HEK293 (cell line): ENCODE results near the gene TBC1D16.
A peak's percentile ranks its signal among the peaks of the same experiment; 100 is the strongest.

ENCODE experiments used
- CTCF ChIA-PET: fragments of 350-600 bp; formaldehyde crosslinking; extraction: SDS; loops from one replicate; lab custom pipeline; 2021; ENCODE audit warnings: antibody characterized with exemption; lab: Yijun Ruan, JAX
- POLR2A ChIA-PET: fragments of 300-600 bp; formaldehyde crosslinking; extraction: SDS; loops from one replicate; lab custom pipeline; 2020; ENCODE audit warnings: antibody characterized with exemption, inconsistent platforms; lab: Yijun Ruan, JAX
- H3K27ac ChIP-seq: fragments of 200-500 bp; sonication (Bioruptor generic); 2 replicates; pipeline ENCODE4 v1.5.1; 2014; ENCODE audit warnings: low read depth, low read length, control low read depth, inconsistent platforms; ENCODE audit errors: extremely low read depth
- H3K36me3 ChIP-seq, 2 experiments: fragments of 200-500 bp in 1 of 2; sonication (Bioruptor generic) in 1 of 2; 1 replicate in 1 of 2; 2 replicates in 1 of 2; pipeline ENCODE4 v1.5.1; 2014 to 2017; ENCODE audit warnings: inconsistent platforms in 2 of 2, low read length in 2 of 2; ENCODE audit not compliant: control insufficient read depth in 2 of 2, insufficient read depth in 1 of 2
- H3K4me1 ChIP-seq: fragments of 200-500 bp; sonication (Bioruptor generic); 2 replicates; pipeline ENCODE4 v1.5.1; 2014; ENCODE audit warnings: mild to moderate bottlenecking, low read length, inconsistent platforms; ENCODE audit not compliant: control insufficient read depth, insufficient read depth
- H3K4me3 ChIP-seq: 2 replicates; pipeline ENCODE4 v1.5.1; 2011; ENCODE audit warnings: low read depth, mild to moderate bottlenecking, control low read depth, low read length, moderate library complexity
- H3K9me3 ChIP-seq: fragments of 200-500 bp; sonication (Bioruptor generic); 2 replicates; pipeline ENCODE4 v1.5.1; 2014; ENCODE audit warnings: low read depth, low read length, inconsistent platforms; ENCODE audit not compliant: control insufficient read depth, insufficient read depth
- BCL11B ChIP-seq: fragments of 450-650 bp; formaldehyde crosslinking; IDR thresholded peaks from 2 replicates; pipeline ENCODE4 v1.5.1; 2016; ENCODE audit warnings: low read depth, missing biosample characterization, missing genetic modification characterization
- GLIS2 ChIP-seq: fragments of 450-650 bp; formaldehyde crosslinking; IDR thresholded peaks from 2 replicates; pipeline ENCODE4 v1.5.1; 2016; ENCODE audit warnings: missing biosample characterization, missing genetic modification characterization
- OSR2 ChIP-seq: fragments of 450-650 bp; formaldehyde crosslinking; IDR thresholded peaks from 2 replicates; pipeline ENCODE4 v1.5.1; 2016; ENCODE audit warnings: missing biosample characterization, missing genetic modification characterization
- SCRT1 ChIP-seq: fragments of 450-650 bp; formaldehyde crosslinking; IDR thresholded peaks from 2 replicates; pipeline ENCODE4 v1.5.1; 2016; ENCODE audit warnings: missing biosample characterization, missing genetic modification characterization, borderline replicate concordance
- SCRT2 ChIP-seq: fragments of 450-650 bp; formaldehyde crosslinking; IDR thresholded peaks from 2 replicates; pipeline ENCODE4 v1.5.1; 2016; ENCODE audit warnings: missing biosample characterization, missing genetic modification characterization
- ZIC2 ChIP-seq: fragments of 450-650 bp; formaldehyde crosslinking; IDR thresholded peaks from 2 replicates; pipeline ENCODE4 v1.5.1; 2016; ENCODE audit warnings: missing biosample characterization, missing genetic modification characterization
- ZNF558 ChIP-seq: fragments of 450-650 bp; formaldehyde crosslinking; IDR thresholded peaks from 2 replicates; pipeline ENCODE4 v1.5.1; 2016; ENCODE audit warnings: missing biosample characterization, missing genetic modification characterization
- ZNF76 ChIP-seq: fragments of 450-650 bp; formaldehyde crosslinking; IDR thresholded peaks from 2 replicates; pipeline ENCODE4; 2016; ENCODE audit warnings: low read depth, missing biosample characterization, missing genetic modification characterization, borderline replicate concordance
- TF ChIP-seq, protein P1 (sequence below): fragments of 450-650 bp; formaldehyde crosslinking; IDR thresholded peaks from 2 replicates; pipeline ENCODE4 v1.5.1; 2016; ENCODE audit warnings: missing biosample characterization, missing genetic modification characterization
- TF ChIP-seq, protein P2 (sequence below): fragments of 450-650 bp; formaldehyde crosslinking; IDR thresholded peaks from 2 replicates; pipeline ENCODE4 v1.5.1; 2016; ENCODE audit warnings: missing biosample characterization, missing genetic modification characterization
- TF ChIP-seq, protein P3 (sequence below): fragments of 450-650 bp; formaldehyde crosslinking; IDR thresholded peaks from 2 replicates; pipeline ENCODE4 v1.5.1; 2017; ENCODE audit warnings: missing biosample characterization, missing genetic modification characterization
- TF ChIP-seq, protein P4 (sequence below): fragments of 450-650 bp; formaldehyde crosslinking; IDR thresholded peaks from 2 replicates; pipeline ENCODE4 v1.5.1; 2016; ENCODE audit warnings: missing biosample characterization, missing genetic modification characterization
- TF ChIP-seq, protein P5 (sequence below): fragments of 450-650 bp; formaldehyde crosslinking; IDR thresholded peaks from 2 replicates; pipeline ENCODE4 v1.5.1; 2016; ENCODE audit warnings: missing biosample characterization, missing genetic modification characterization

TBC1D16 gene

GRCh38 chr17:79890706-79891105 lies 145.0 kb downstream of the TBC1D16 start (continued):
- TF ChIP-seq, protein P1, sequence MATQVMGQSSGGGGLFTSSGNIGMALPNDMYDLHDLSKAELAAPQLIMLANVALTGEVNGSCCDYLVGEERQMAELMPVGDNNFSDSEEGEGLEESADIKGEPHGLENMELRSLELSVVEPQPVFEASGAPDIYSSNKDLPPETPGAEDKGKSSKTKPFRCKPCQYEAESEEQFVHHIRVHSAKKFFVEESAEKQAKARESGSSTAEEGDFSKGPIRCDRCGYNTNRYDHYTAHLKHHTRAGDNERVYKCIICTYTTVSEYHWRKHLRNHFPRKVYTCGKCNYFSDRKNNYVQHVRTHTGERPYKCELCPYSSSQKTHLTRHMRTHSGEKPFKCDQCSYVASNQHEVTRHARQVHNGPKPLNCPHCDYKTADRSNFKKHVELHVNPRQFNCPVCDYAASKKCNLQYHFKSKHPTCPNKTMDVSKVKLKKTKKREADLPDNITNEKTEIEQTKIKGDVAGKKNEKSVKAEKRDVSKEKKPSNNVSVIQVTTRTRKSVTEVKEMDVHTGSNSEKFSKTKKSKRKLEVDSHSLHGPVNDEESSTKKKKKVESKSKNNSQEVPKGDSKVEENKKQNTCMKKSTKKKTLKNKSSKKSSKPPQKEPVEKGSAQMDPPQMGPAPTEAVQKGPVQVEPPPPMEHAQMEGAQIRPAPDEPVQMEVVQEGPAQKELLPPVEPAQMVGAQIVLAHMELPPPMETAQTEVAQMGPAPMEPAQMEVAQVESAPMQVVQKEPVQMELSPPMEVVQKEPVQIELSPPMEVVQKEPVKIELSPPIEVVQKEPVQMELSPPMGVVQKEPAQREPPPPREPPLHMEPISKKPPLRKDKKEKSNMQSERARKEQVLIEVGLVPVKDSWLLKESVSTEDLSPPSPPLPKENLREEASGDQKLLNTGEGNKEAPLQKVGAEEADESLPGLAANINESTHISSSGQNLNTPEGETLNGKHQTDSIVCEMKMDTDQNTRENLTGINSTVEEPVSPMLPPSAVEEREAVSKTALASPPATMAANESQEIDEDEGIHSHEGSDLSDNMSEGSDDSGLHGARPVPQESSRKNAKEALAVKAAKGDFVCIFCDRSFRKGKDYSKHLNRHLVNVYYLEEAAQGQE (tag by site-specific recombination): no peak

DNA sequence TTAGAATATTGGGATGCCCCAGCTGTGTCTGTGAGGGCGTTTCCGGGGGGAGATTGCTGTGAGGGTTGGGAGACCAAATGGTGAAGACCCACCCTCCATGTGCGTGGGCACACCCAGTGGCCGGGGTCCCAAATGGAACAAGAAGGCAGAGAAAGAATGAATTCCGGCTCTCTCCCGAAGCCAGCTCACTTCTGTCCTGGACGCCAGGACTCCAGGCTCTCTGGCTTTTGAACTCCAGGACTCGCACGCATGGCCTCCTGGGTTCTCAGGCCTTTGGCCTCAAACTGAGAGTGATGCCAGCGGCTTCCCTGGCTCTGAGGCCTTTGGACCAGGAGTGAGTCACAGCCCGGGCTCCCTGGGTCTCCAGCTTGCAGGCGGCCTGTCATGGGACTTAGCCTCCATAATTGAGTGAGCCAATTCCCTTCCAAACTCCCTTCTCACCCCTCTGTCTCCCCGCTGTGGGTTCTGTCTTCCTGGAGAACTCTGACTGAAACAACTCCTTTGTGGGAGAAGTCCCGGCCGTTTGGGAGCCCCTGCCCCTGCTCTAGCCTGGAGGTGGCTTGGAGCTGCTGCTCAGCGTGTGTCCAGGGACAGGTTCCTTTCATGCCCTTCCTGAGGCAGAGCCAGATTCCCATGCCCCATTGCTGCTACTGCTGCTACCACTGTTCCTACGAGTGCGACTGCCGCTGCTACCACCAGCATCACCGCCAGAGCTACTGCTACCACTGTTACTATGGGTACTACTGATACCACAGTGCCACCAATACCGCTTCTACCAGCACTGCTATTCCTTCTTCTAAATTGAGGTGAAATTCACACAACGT lies 146.6 kb downstream of the TBC1D16 start:
- Histone ChIP-seq H3K4me3 (no peak overlapping the region), H3K9me3 (no peaks in the 10 kb centered on the region), H3K36me3 (no peaks in the 10 kb centered on the region), H3K27ac (no peak overlapping the region), H3K4me1 (no peaks in the 10 kb centered on the region)
- POLR2A ChIA-PET: interaction anchor here (0.9 to 1.1 kb wide), 2 partner anchors 12 to 50 kb away, joined by 3 read pairs; no protein-coding TSS in a partner anchor
- CTCF ChIA-PET: interaction anchor here (0.7 to 2.2 kb wide), 6 partner anchors 14 to 143 kb away, joined by 3 to 10 read pairs (median 4); no protein-coding TSS in a partner anchor
- peak; percentile 66 for TF ChIP-seq OSR2 (tag by site-specific recombination)
- peak; percentile 45; the same call in 1 of the 2 replicates for TF ChIP-seq ZIC2
- TF ChIP-seq, protein P2, sequence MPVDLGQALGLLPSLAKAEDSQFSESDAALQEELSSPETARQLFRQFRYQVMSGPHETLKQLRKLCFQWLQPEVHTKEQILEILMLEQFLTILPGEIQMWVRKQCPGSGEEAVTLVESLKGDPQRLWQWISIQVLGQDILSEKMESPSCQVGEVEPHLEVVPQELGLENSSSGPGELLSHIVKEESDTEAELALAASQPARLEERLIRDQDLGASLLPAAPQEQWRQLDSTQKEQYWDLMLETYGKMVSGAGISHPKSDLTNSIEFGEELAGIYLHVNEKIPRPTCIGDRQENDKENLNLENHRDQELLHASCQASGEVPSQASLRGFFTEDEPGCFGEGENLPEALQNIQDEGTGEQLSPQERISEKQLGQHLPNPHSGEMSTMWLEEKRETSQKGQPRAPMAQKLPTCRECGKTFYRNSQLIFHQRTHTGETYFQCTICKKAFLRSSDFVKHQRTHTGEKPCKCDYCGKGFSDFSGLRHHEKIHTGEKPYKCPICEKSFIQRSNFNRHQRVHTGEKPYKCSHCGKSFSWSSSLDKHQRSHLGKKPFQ (tag by site-specific recombination): no peak
- no peak for TF ChIP-seq BCL11B (tag by site-specific recombination)

GRCh38 chr17:79888009-79888540 lies 147.6 kb downstream of the TBC1D16 start:
- ChIA-PET CTCF (interaction anchor here (0.7 to 2.2 kb wide), 2 partner anchors 17 to 28 kb away, joined by 3 to 10 read pairs; no protein-coding TSS in a partner anchor), POLR2A (interaction anchor here (0.9 to 1.1 kb wide), 2 partner anchors 13 to 49 kb away, joined by 3 read pairs; no protein-coding TSS in a partner anchor)

DNA sequence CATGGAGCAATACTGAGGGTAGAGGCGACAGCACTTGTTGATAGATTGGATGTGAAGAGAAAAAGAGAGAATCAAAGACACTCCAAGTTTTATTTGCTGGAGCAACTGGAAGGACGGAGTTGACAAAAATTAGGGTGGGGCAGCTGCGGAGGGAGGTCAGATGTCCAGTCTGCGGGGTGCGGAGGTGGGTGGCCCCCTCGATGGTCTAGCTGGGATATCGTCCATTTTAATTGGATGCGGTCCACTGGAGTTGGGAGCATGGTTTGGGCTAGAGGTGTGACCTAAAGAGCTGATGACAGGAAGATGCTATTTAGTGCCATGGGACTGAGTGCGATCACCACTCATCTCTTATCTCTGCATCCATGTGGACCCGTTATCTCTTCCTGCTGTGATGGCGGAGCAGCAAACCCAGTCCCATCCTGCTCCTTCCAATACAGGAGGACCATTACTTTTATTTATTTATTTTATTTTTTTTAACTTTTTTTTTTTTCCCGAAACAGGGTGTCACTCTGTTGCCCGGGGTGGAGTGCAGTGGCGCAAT lies 148.2 kb downstream of the TBC1D16 start:
- Histone ChIP-seq H3K4me1 (no peaks in the 10 kb centered on the region), H3K4me3 (no peak overlapping the region), H3K27ac (no peak overlapping the region), H3K9me3 (no peaks in the 10 kb centered on the region), H3K36me3 (no peaks in the 10 kb centered on the region)
- CTCF ChIA-PET: interaction anchor here (0.6 to 2.2 kb wide), 5 partner anchors 17 to 1689 kb away, joined by 3 to 10 read pairs (median 3); no protein-coding TSS in a partner anchor
- POLR2A ChIA-PET: interaction anchor here (1.1 kb wide), 1 partner anchor 49 kb away, joined by 3 read pairs; no protein-coding TSS in a partner anchor
- TF ChIP-seq, protein P3, sequence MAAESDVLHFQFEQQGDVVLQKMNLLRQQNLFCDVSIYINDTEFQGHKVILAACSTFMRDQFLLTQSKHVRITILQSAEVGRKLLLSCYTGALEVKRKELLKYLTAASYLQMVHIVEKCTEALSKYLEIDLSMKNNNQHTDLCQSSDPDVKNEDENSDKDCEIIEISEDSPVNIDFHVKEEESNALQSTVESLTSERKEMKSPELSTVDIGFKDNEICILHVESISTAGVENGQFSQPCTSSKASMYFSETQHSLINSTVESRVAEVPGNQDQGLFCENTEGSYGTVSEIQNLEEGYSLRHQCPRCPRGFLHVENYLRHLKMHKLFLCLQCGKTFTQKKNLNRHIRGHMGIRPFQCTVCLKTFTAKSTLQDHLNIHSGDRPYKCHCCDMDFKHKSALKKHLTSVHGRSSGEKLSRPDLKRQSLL (tag by site-specific recombination): no peak
- TF ChIP-seq SCRT2 (tag by site-specific recombination) (peak; percentile 69), SCRT1 (0 out of 2 replicates have a peak, but pooled peaks have one; percentile 37), ZNF76 (no peak), ZNF558 (no peak)
- TF ChIP-seq, protein P4, sequence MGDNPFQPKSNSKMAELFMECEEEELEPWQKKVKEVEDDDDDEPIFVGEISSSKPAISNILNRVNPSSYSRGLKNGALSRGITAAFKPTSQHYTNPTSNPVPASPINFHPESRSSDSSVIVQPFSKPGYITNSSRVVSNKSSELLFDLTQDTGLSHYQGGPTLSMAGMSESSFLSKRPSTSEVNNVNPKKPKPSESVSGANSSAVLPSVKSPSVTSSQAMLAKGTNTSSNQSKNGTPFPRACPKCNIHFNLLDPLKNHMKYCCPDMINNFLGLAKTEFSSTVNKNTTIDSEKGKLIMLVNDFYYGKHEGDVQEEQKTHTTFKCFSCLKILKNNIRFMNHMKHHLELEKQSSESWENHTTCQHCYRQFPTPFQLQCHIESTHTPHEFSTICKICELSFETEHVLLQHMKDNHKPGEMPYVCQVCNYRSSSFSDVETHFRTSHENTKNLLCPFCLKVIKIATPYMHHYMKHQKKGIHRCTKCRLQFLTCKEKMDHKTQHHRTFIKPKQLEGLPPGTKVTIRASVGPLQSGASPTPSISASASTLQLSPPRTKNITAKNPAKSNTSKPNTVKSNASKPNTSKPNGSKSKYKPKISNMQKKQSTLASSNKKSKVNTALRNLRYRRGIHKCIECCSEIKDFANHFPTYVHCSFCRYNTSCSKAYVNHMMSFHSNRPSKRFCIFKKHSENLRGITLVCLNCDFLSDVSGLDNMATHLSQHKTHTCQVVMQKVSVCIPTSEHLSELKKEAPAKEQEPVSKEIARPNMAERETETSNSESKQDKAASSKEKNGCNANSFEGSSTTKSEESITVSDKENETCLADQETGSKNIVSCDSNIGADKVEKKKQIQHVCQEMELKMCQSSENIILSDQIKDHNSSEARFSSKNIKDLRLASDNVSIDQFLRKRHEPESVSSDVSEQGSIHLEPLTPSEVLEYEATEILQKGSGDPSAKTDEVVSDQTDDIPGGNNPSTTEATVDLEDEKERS (tag by site-specific recombination): no peak

More at GRCh38 chr17:79888009-79888540, 147.6 kb downstream of the TBC1D16 start:
- H3K27ac ChIP-seq: no peak overlapping the region
- H3K36me3 ChIP-seq: no peaks in the 10 kb centered on the region
- TF ChIP-seq GLIS2 (tag by site-specific recombination): no peak
- TF ChIP-seq, protein P5, sequence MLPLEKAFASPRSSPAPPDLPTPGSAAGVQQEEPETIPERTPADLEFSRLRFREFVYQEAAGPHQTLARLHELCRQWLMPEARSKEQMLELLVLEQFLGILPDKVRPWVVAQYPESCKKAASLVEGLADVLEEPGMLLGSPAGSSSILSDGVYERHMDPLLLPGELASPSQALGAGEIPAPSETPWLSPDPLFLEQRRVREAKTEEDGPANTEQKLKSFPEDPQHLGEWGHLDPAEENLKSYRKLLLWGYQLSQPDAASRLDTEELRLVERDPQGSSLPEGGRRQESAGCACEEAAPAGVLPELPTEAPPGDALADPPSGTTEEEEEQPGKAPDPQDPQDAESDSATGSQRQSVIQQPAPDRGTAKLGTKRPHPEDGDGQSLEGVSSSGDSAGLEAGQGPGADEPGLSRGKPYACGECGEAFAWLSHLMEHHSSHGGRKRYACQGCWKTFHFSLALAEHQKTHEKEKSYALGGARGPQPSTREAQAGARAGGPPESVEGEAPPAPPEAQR (tag by site-specific recombination): no peak
- H3K9me3 ChIP-seq: no peaks in the 10 kb centered on the region
- H3K4me1 ChIP-seq: no peaks in the 10 kb centered on the region
- H3K4me3 ChIP-seq: no peak overlapping the region
